ENCODE data around the gene LRP11. TPM values are rescaled to one million over a fixed set of nuclear protein-coding genes. Genes with fewer than 3 reads are reported as not detected.

The LRP11 gene
- total RNA-seq, 1 experiment from 2014 or later, result 14.8 TPM

GRCh38 chr6:149831308-149831820 is 32.8 kb downstream of the LRP11 start:
- no peak for DNase-seq

More at GRCh38 chr6:149831308-149831820, 32.8 kb downstream of the LRP11 start:
- no peak overlapping the region for H3K9ac ChIP-seq (ENCODE audit: extremely low read depth, insufficient read length, low read length)
- no peaks in the 10 kb centered on the region for H3K79me1 ChIP-seq (ENCODE audit: insufficient read depth, low read depth, low read length, poor library complexity, severe bottlenecking)
- H3K18ac ChIP-seq (ENCODE audit: insufficient read length, low read depth, low read length), result no peak overlapping the region
- H3K27ac ChIP-seq (ENCODE audit: insufficient read length, low read depth, low read length), result no peak overlapping the region
- Mint-ChIP-seq H3K27ac (no peak overlapping the region), H3K4me3 (no peak overlapping the region), H3K27me3 (ENCODE audit: low read depth) (no peaks in the 10 kb centered on the region), H3K36me3 (ENCODE audit: insufficient read depth in 1 of 3, low read depth in 3 of 3) (peaks cover 5 to 6% (median 5%) of the 10 kb centered on the region in 3 experiments; a peak in 5 of 7 replicates), H3K4me1 (no peaks in the 10 kb centered on the region), H3K9me3 (no peaks in the 10 kb centered on the region; a peak in 1 of 5 replicates)
- no peak overlapping the region for H3K4me2 ChIP-seq (ENCODE audit: insufficient read depth, insufficient read length, low read length)
- H3K56ac ChIP-seq (ENCODE audit: insufficient read length, low read depth, low read length), result no peak overlapping the region
- H2AFZ ChIP-seq (ENCODE audit: low read length), result no peak overlapping the region
- no peak overlapping the region for H3K4ac ChIP-seq (ENCODE audit: low read depth, low read length)
- no peak overlapping the region for H4K5ac ChIP-seq (ENCODE audit: insufficient read length, low read depth, low read length)
- no peaks in the 10 kb centered on the region for H3K27me3 ChIP-seq (ENCODE audit: insufficient read depth, low read length)
- no peak overlapping the region for H3T11ph ChIP-seq (ENCODE audit: low read length)
- no peak overlapping the region for H2BK120ac ChIP-seq (ENCODE audit: low read depth, low read length, poor library complexity, severe bottlenecking)
- no peak overlapping the region for H3K14ac ChIP-seq (ENCODE audit: insufficient read depth, low read length)
- no peak for TF ChIP-seq CTCF (conservative IDR thresholded peaks at IDR 0.05)
- no peak overlapping the region for H4K91ac ChIP-seq (ENCODE audit: insufficient read length, low read depth, low read length)
- H2BK20ac ChIP-seq (ENCODE audit: low read depth, low read length, poor library complexity, severe bottlenecking), result no peak overlapping the region
- H2AK5ac ChIP-seq (ENCODE audit: insufficient read length, low read length), result no peak overlapping the region
- no peak overlapping the region for H4K8ac ChIP-seq (replicated peaks; ENCODE audit: insufficient read length, low read depth, low read length)
- H4K20me1 ChIP-seq (ENCODE audit: control insufficient read depth, insufficient read depth, insufficient read length), result no peaks in the 10 kb centered on the region
- no peak overlapping the region for H2BK12ac ChIP-seq (ENCODE audit: insufficient read length, low read depth, low read length)
- no peaks in the 10 kb centered on the region for H3K23me2 ChIP-seq (ENCODE audit: insufficient read length, low read depth, low read length, poor library complexity, severe bottlenecking)
- H3K9me3 ChIP-seq (ENCODE audit: control insufficient read depth, low read depth, low read length), result no peaks in the 10 kb centered on the region
- no peak overlapping the region for H2BK5ac ChIP-seq (ENCODE audit: insufficient read length, low read length)
- no CpG with 5 or more reads among the region's 6 CpGs for WGBS (ENCODE audit: extremely low coverage, insufficient read length, low lambda C conversion rate)
- no peaks in the 10 kb centered on the region for H3K79me2 ChIP-seq (ENCODE audit: insufficient read depth, low read length)
- no peak overlapping the region for H3K23ac ChIP-seq (ENCODE audit: insufficient read length, low read depth, low read length)
- no peak overlapping the region for H2BK15ac ChIP-seq (ENCODE audit: low read depth, low read length)
- no peaks in the 10 kb centered on the region for H3K4me1 ChIP-seq (ENCODE audit: insufficient read depth, low read length)

All from H9 (cell line).